Immature natural killer cell (primary cell): ENCODE measurements around the gene HOXD10. TPM values are rescaled to one million over a fixed set of nuclear protein-coding genes. Genes with fewer than 3 reads are reported as not detected.

ENCODE experiments used
- DNase-seq, 3 donors: peaks; one replicate each; pipeline ENCODE4 v3.0.0; 2022; ENCODE audit warnings: mixed read lengths in 1 of 3
- H3K27ac Mint-ChIP-seq, 6 donors: one replicate each; pipeline ENCODE4 v1.8.0; 2020; ENCODE audit warnings: mixed read lengths in 6 of 6, mild to moderate bottlenecking in 5 of 6, inconsistent platforms in 4 of 6, moderate library complexity in 3 of 6
- H3K27me3 Mint-ChIP-seq, 3 donors: one replicate each; pipeline ENCODE4 v1.8.0; 2020 to 2021; ENCODE audit warnings: low read depth in 3 of 3, mild to moderate bottlenecking in 3 of 3, mixed read lengths in 3 of 3, moderate library complexity in 3 of 3, inconsistent platforms in 1 of 3
- H3K36me3 Mint-ChIP-seq, 3 donors: one replicate each; pipeline ENCODE4 v1.8.0; 2020; ENCODE audit warnings: mixed read lengths in 3 of 3, inconsistent platforms in 2 of 3, mild to moderate bottlenecking in 2 of 3
- H3K4me1 Mint-ChIP-seq, 2 donors: one replicate each; pipeline ENCODE4 v1.8.0; 2020; ENCODE audit warnings: inconsistent platforms in 2 of 2, mild to moderate bottlenecking in 2 of 2, mixed read lengths in 2 of 2, moderate library complexity in 1 of 2
- H3K4me3 Mint-ChIP-seq, 5 donors: one replicate each; pipeline ENCODE4 v1.8.0; 2020; ENCODE audit warnings: mild to moderate bottlenecking in 5 of 5, mixed read lengths in 5 of 5, inconsistent platforms in 3 of 5, moderate library complexity in 3 of 5
- H3K9me3 Mint-ChIP-seq, 6 donors: one replicate each; pipeline ENCODE4 v1.8.0; 2020; ENCODE audit warnings: mild to moderate bottlenecking in 6 of 6, mixed read lengths in 6 of 6, inconsistent platforms in 4 of 6, moderate library complexity in 3 of 6
- polyA plus RNA-seq, 3 donors: library from polyadenylated mRNA; unstranded; fragments of 300-500 nt; fragmentation: Illumina TruSeq; gene quantifications; one replicate each; pipeline ENCODE4 v1.2.3, GENCODE V29; 2021

HOXD10 gene
- polyA plus RNA-seq, 3 donors from 2014 or later: not detected

DNA sequence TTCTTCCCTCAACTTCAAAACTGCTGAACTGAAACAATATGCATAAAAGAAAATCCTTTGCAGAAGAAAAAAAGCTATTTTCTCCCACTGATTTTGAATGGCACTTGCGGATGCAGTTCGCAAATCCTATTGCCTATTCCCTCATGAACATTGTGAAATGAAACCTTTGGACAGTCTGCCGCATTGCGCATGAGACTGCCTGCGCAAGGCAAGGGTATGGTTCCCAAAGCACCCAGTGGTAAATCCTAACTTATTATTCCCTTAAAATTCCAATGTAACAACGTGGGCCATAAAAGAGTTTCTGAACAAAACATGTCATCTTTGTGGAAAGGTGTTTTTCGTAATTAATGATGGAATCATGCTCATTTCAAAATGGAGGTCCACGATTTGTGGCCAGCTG is 21.3 kb downstream of the HOXD10 start:
- DNase-seq: no peak
- no peak overlapping the region for H3K27ac Mint-ChIP-seq
- peaks cover 55 to 66% (median 57%) of the 10 kb centered on the region in 3 donors for H3K27me3 Mint-ChIP-seq
- peaks cover 0 to 3% (median 0%) of the 10 kb centered on the region in 3 donors for H3K36me3 Mint-ChIP-seq
- H3K9me3 Mint-ChIP-seq: peaks cover 5 to 41% (median 11%) of the 10 kb centered on the region in 6 donors
- peaks cover 23 to 37% of the 10 kb centered on the region in 2 donors for H3K4me1 Mint-ChIP-seq
- no peak overlapping the region for H3K4me3 Mint-ChIP-seq

DNA sequence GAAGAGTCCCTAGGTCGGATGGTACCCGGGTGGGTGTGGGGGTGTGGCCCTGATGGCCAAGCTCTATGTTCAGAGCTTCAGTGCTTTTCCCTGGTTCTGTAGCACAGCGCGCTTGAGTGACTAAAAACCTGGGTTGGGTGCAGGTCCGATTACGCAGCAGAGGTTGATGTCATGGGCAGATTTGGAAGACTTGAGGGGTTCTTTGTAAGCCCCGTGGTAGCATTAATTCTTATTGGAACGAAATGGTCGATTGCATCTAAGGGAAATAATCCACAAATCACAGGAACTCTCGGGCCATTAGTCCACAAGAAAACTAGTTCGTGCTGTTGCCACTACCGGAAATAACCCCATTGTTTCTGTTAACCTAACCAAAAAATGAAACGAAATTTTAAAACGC is 21.9 kb downstream of the HOXD10 start:
- no peak for DNase-seq
- no peak overlapping the region for H3K27ac Mint-ChIP-seq
- peaks cover 0 to 3% (median 0%) of the 10 kb centered on the region in 3 donors for H3K36me3 Mint-ChIP-seq
- peaks cover 5 to 40% (median 9%) of the 10 kb centered on the region in 6 donors for H3K9me3 Mint-ChIP-seq
- peaks cover 23 to 36% of the 10 kb centered on the region in 2 donors for H3K4me1 Mint-ChIP-seq
- H3K4me3 Mint-ChIP-seq: peak overlapping the region in 3 of 5 donors; percentile 4 to 56 (median 17)
- H3K27me3 Mint-ChIP-seq: peaks cover 48 to 61% (median 58%) of the 10 kb centered on the region in 3 donors

DNA sequence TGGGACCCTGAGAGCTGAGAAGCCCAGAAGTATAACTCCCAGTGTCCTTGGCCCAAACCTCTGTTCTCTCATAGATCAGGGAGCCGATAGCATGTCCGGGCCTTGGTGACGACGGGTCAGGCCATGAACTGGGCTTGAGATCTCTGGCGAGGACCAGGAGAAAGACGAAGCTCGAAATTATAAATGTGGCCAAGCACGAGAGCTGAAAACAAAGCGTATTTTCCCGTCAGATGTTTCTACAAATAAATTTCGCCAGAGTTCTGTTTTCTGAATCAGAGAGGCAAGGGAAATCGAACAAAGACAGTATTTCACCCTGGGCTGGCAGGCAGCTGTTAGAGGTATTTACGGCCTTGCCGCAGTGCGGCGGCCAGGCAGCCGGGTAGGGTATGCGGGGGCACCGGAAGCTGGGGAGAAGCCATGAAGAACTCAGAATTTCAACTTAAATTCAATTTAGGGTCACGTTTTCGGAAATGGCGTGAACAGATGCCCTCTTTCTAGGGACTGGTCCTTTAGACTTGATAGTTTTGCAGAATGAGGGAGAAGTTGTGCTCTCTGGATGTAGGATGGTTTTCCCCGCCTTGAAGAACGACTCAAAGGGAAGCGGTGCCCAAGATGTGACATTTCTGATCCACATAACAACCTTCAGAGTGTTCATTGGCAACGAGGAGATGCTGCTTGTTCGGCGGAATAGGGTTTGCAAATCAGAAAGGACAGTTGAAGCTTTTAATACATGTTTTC is 22.5 kb downstream of the HOXD10 start:
- H3K27ac Mint-ChIP-seq: no peak overlapping the region
- H3K4me3 Mint-ChIP-seq: peak overlapping the region; percentile 4 to 56 (median 17)

DNA sequence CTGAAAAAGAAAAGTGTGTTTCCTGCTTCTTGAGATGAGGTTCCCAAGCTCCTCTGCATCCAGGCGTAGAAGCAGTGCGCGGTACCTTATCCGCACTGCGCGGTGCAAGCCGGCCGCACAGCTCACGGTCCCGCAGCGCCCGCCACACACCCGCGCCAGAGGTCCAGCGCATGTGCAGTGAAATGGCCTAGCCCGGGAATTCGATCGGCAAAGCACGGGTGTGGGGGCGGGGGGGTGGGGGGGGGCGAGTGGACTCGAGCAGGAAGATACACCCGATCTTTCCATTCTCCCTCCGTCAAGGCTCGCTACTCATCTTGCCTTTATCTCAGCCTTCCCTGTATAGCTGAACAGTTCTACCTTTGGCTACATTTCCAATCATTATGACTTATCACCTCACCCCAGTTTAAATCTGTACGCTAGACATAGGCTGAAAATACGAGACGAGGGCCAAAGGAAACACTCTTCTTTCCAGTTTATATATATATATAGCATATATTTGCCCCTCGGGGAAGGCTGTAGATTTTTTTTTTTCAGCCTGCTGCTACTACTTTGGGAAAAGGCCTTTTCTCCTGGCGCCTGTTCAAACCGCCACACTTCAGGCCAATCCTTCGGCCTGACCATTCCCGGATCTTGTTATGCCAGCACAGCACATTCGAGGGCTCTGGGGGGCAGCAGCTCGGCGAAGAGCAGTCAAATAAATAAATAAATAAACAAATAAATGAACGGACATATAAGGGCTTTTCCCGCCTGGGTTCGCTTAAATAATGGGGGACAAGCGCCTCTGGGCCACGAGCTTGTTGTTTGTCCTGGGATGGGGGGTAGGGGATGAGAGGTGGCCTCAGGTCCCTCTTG is 23.3 kb downstream of the HOXD10 start:
- no peak for DNase-seq
- Mint-ChIP-seq H3K4me1 (peaks cover 23 to 36% of the 10 kb centered on the region in 2 donors), H3K27me3 (peaks cover 42 to 59% (median 56%) of the 10 kb centered on the region in 3 donors), H3K36me3 (peaks cover 0 to 3% (median 0%) of the 10 kb centered on the region in 3 donors), H3K4me3 (peak overlapping the region in 4 of 5 donors; percentile 13 to 56 (median 22)), H3K9me3 (peaks cover 4 to 32% (median 8%) of the 10 kb centered on the region in 6 donors), H3K27ac (no peak overlapping the region)

More for the DNA sequence above, 22.5 kb downstream of the HOXD10 start:
- DNase-seq: no peak
- peaks cover 4 to 34% (median 8%) of the 10 kb centered on the region in 6 donors for H3K9me3 Mint-ChIP-seq
- peaks cover 23 to 36% of the 10 kb centered on the region in 2 donors for H3K4me1 Mint-ChIP-seq
- H3K27me3 Mint-ChIP-seq: peaks cover 43 to 57% (median 56%) of the 10 kb centered on the region in 3 donors
- peaks cover 0 to 3% (median 0%) of the 10 kb centered on the region in 3 donors for H3K36me3 Mint-ChIP-seq

DNA sequence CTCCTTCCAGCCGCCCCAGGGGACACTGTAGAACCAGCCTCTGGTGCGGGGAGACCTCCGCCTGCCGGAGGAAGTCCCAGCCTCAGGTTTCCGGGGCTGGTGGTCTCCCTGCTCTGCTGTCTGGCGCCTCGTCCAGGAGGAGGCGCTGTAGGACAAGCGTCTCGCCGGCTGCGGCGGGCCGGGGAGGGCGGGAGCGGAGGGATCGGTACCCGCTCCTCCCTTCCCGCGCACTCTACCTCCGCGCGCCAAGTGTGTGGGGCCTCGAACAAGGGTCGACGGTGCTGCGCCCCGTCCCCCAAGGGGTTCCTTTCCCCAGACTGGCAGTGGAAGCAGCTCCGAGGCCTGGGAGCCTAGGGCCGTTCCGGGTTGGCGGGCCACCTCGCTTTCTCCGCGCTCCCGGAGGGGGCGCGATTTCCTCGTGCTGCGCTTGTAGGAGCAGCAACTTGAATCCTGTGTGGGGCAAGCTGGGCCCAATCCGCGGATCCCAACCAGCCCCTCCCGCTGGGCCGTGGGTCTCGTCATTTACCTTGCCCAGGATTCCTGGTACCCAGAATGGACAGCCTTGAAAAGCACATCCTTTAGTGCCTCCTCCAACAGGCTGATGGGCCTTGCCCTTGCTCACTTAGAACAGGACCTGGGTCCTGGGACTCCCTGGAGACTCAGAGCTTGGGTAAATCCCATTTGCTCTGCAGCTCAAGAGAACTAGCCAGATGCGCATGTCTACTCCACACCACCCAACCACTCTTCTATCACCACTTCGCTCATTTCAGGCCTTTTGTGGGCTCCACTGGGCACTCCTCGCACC is 24.1 kb downstream of the HOXD10 start:
- peaks cover 37 to 59% (median 53%) of the 10 kb centered on the region in 3 donors for H3K27me3 Mint-ChIP-seq
- peak; percentile 39 to 56 (median 42) for DNase-seq
- H3K9me3 Mint-ChIP-seq: peaks cover under 1 to 26% (median 8%) of the 10 kb centered on the region in 6 donors
- no peak overlapping the region for H3K27ac Mint-ChIP-seq
- peaks cover 0 to 3% (median 0%) of the 10 kb centered on the region in 3 donors for H3K36me3 Mint-ChIP-seq
- H3K4me1 Mint-ChIP-seq: peaks cover 19 to 30% of the 10 kb centered on the region in 2 donors
- peak overlapping the region in 4 of 5 donors; percentile 10 to 72 (median 47) for H3K4me3 Mint-ChIP-seq

DNA sequence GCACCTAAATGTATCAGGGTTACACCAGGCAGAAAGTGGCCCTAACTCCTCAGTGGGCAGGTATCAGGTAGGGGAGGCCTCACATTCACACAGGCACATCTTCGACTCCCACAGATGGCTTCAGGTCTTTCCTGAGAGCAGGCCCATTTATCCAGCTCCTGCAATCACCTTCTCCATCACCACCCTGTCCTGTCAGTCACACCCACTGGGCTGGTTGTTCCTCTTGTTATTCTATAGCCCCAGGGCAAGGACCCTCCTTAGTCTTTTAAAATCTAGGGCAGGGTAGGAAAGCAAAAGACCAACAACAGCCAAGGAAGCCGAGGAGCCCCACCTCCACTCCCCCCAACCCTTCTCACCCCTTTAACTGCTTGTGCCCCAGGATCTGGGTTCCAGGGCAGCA is 25.7 kb downstream of the HOXD10 start:
- no peak overlapping the region for H3K27ac Mint-ChIP-seq
- H3K36me3 Mint-ChIP-seq: peaks cover 0 to 3% (median 0%) of the 10 kb centered on the region in 3 donors
- peaks cover 36 to 58% (median 50%) of the 10 kb centered on the region in 3 donors for H3K27me3 Mint-ChIP-seq
- H3K4me3 Mint-ChIP-seq: no peak overlapping the region
- peaks cover 16 to 23% of the 10 kb centered on the region in 2 donors for H3K4me1 Mint-ChIP-seq
- peaks cover 0 to 29% (median 8%) of the 10 kb centered on the region in 6 donors for H3K9me3 Mint-ChIP-seq
- no peak for DNase-seq

DNA sequence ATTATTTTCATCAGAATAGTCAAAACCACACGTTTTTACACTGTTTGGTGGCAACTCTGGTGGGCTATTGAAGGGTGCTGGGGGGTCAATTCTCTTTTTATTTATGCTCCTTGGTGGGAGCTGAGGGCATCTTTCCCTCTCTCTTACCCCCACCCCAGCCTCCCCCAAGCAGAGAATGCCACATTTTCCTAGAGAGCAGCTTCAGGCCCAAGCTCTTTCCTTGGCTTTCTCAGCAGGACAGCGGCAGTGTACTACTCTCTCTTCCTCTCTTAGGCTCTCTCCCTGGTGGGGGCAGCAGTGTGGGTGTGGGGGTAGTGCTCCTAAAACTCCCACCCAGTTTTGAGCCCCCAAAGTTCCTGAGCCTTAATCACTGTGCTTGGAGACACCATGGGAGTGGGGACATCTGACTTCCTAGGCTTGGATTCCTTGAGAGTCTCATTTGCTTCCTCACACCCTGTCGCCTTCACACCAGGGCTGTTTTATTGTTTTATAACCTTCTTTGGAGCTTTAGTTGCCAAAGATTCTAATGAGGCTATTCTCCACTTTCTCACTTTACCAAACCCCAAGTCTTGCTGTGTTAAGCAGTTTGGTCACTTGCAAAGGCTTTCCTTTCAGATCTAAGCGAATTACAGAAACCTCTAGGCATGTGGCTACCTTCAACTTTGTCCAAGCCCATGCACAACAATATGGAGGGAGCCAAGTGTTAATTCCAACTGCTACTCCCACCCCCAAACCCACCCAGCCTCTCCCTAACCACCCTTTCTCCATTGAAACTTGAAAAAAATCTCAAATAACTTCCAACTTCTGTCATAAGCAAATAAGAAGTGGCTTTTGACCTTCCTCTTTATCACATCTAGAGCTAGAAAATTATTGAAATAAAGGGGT is 28.7 kb downstream of the HOXD10 start:
- Mint-ChIP-seq H3K4me1 (peaks cover 6 to 7% of the 10 kb centered on the region in 2 donors), H3K27ac (no peak overlapping the region), H3K9me3 (peaks cover 0 to 12% (median 2%) of the 10 kb centered on the region in 6 donors), H3K4me3 (no peak overlapping the region), H3K27me3 (peaks cover 32 to 60% (median 36%) of the 10 kb centered on the region in 3 donors), H3K36me3 (peaks cover 0 to 4% (median 0%) of the 10 kb centered on the region in 3 donors)
- no peak for DNase-seq

DNA sequence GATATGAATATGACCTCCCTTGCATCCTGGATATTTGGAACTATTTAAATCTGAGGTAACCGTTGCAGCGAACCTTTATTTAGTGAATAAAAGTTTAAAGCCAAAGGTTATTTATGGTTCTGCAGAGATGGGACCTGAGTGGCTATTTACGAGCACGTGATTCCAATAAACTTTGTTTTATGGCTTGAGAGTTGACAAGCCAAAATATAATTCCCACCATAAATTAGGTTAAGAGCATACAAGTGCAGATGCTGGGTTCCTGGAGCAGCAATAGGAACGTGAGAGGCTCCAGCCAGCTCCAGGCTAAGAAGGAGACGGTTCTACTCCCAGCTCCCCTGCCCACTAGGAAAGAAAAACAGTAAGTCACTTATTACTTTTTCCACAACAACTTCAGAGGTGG is 29.5 kb downstream of the HOXD10 start:
- Mint-ChIP-seq H3K27me3 (peaks cover 33 to 63% (median 34%) of the 10 kb centered on the region in 3 donors), H3K4me3 (no peak overlapping the region), H3K4me1 (peaks cover 4% of the 10 kb centered on the region in 2 donors), H3K27ac (no peak overlapping the region), H3K9me3 (peaks cover 0 to 12% (median 1%) of the 10 kb centered on the region in 6 donors), H3K36me3 (peaks cover 0 to 7% (median 0%) of the 10 kb centered on the region in 3 donors)
- no peak for DNase-seq

DNA sequence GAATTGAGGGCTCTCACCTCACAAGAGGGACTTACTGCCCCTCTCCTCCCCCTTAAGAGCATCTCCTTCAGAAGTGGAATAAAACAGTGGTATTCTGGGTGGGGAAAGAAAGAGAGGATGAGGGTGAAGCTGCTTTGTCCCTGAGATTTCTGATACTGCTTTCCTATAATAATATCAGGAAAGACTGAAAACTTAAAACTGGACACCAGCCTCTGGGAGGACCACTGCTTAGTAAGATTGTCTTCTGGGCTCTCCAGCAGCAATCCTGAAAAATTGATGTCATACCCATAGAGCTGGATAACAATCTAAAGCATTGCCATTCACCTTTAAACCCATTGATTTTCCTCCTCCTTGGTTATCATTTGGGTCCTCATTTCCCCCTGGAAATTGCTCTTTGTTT is 30.1 kb downstream of the HOXD10 start:
- Mint-ChIP-seq H3K4me3 (no peak overlapping the region), H3K27ac (no peak overlapping the region), H3K9me3 (peaks cover 0 to 10% (median 0%) of the 10 kb centered on the region in 6 donors), H3K27me3 (peaks cover 30 to 66% (median 30%) of the 10 kb centered on the region in 3 donors), H3K4me1 (no peaks in the 10 kb centered on the region), H3K36me3 (peaks cover 0 to 7% (median 0%) of the 10 kb centered on the region in 3 donors)
- no peak for DNase-seq

DNA sequence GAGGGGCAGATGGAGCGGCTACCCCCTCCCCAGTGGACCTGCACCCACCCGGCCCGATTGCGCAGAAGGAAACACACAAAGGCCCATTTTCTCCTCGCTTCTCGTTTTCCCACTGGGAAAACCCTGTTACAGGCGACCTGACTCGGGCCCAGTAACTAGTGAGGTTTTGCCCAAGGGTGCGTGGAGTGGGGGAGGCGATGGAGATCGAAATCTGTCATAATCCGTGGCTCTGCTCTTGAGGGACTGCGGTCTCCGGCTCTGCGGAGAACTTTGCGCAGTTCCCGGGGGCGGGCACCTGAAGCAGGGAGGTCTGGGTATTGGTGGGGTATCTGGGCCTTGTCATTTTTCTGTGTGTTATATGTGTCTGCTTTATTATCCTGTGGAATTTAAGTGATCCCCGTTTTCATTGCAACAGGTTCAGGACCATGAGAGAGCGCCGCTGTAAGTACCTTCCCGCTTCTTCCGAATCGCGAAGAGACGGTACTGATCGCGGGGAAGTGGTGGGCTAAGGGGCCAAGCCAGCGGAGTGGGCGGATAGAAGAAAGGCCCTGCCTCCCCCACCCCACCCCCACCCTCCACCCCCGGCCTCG is 30.7 kb downstream of the HOXD10 start:
- no peak overlapping the region for H3K4me3 Mint-ChIP-seq
- no peaks in the 10 kb centered on the region for H3K4me1 Mint-ChIP-seq
- peaks cover 30 to 63% (median 30%) of the 10 kb centered on the region in 3 donors for H3K27me3 Mint-ChIP-seq
- H3K36me3 Mint-ChIP-seq: peaks cover 0 to 7% (median 0%) of the 10 kb centered on the region in 3 donors
- no peak for DNase-seq
- no peak overlapping the region for H3K27ac Mint-ChIP-seq
- peaks cover 0 to 10% (median 0%) of the 10 kb centered on the region in 6 donors for H3K9me3 Mint-ChIP-seq

DNA sequence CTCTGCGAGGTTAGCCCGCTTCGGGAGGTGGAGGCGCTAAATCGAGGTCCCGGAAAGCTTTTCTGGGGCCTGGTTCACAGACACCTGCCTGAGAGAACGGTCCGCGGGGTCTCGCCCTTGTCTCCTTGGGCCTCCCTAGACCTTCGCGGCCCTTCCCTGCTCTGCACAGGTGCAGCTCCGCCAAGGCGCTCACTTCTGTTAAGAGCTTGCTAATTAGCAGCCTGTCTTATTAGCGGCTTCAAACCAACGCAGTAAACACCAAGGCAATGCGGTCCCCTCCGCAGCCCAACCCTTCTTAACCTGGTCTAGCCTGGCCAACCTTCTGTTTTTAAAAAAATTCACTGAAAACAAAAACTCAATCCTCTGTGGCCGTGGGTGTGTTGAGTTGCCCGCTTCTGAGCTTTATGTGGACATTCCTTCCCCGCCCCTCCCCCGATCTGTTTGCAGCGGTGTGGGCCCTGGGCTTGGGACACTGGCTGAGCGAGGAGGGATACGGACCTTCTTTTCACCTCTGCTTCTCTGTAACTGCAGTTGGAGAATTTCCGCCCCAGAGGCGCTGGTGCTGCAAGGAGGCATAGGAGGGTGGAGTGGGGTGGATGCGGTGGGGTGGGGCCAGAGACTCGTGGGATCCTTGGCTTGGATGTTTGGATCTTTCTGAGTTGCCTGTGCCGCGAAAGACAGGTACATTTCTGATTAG is 31.4 kb downstream of the HOXD10 start:
- H3K27ac Mint-ChIP-seq: no peak overlapping the region
- no peak overlapping the region for H3K4me3 Mint-ChIP-seq
- no peaks in the 10 kb centered on the region for H3K4me1 Mint-ChIP-seq
- H3K36me3 Mint-ChIP-seq: peaks cover 0 to 7% (median 0%) of the 10 kb centered on the region in 3 donors
- H3K9me3 Mint-ChIP-seq: peaks cover 0 to 13% (median 0%) of the 10 kb centered on the region in 6 donors
- no peak for DNase-seq
- H3K27me3 Mint-ChIP-seq: peaks cover 28 to 59% (median 30%) of the 10 kb centered on the region in 3 donors
